Thyroid gland (tissue), 4 donors: Measurements from ENCODE around the gene JAKMIP2. TPM values are rescaled to one million over a fixed set of nuclear protein-coding genes. Genes with fewer than 3 reads are reported as not detected.
"Not testable (repeated sequence)": the region's sequence is repeated elsewhere in the genome, so short reads cannot be mapped to it uniquely, and the experiment has no call there.

Source experiments
- DNase-seq, 2 donors: peaks; one replicate each; pipeline ENCODE4 v3.0.0-alpha.2; 2019
- H3K27ac ChIP-seq, 3 donors: fragments of 200-600 bp; sonication (generic); 1 replicate in 2 of 3; 2 replicates in 1 of 3; pipeline ENCODE4 v1.5.1; 2016 to 2019; ENCODE audit warnings: mild to moderate bottlenecking in 1 of 3, moderate library complexity in 1 of 3
- H3K27me3 ChIP-seq: fragments of 200-600 bp; sonication (generic); one replicate; pipeline ENCODE4 v1.5.1; 2019
- H3K36me3 ChIP-seq, 2 donors: fragments of 200-600 bp; sonication (generic); one replicate each; pipeline ENCODE4 v1.5.1; 2016 to 2019
- H3K4me1 ChIP-seq, 2 donors: fragments of 200-600 bp; sonication (generic); one replicate each; pipeline ENCODE4 v1.5.1; 2017 to 2019
- H3K4me3 ChIP-seq, 3 donors: fragments of 200-600 bp; sonication (generic); replicated peaks in 1 of 3; 1 replicate in 2 of 3; 2 replicates in 1 of 3; pipeline ENCODE4 v1.5.1; 2016; ENCODE audit warnings: mild to moderate bottlenecking in 1 of 3
- H3K9me3 ChIP-seq: fragments of 200-600 bp; sonication (generic); one replicate; pipeline ENCODE4 v1.5.1; 2017
- POLR2A ChIP-seq, 2 donors: fragments of 450-650 bp; IDR thresholded peaks; one replicate each; pipeline ENCODE4 v1.6.1; 2017; ENCODE audit warnings: antibody characterized with exemption in 2 of 2, mild to moderate bottlenecking in 2 of 2, moderate library complexity in 1 of 2
- WGBS, 2 donors: methylation state at CpG; one replicate each; pipeline ENCODE4 v1.1.5; 2017; 5-methylcytosine and 5-hydroxymethylcytosine counted together
- intact Hi-C: fragments of 100-400 bp; cut with DNase I; formaldehyde crosslinking; loops from one replicate; pipeline ENCODE4 v1.15.1; 2023
- total RNA-seq, 4 donors: library from RNA; depleted of rRNA; stranded (reverse); fragments of >200 nt; gene quantifications; one replicate each; pipeline ENCODE4 v1.2.3, GENCODE V29; 2016
- TF ChIP-seq, protein P1 (sequence below), 6 experiments: fragments of 200-600 bp in 3 of 6; fragments of 450-650 bp in 3 of 6; sonication (generic) in 3 of 6; IDR thresholded peaks; one replicate each; pipeline ENCODE4 v1.5.1; 2016 to 2019; ENCODE audit warnings: antibody characterized with exemption in 6 of 6, mild to moderate bottlenecking in 2 of 6, inconsistent platforms in 1 of 6, moderate library complexity in 1 of 6

The JAKMIP2 gene
- total RNA-seq, 4 donors from 2014 or later: under 0.01 to 0.75 (median 0.38) TPM

DNA sequence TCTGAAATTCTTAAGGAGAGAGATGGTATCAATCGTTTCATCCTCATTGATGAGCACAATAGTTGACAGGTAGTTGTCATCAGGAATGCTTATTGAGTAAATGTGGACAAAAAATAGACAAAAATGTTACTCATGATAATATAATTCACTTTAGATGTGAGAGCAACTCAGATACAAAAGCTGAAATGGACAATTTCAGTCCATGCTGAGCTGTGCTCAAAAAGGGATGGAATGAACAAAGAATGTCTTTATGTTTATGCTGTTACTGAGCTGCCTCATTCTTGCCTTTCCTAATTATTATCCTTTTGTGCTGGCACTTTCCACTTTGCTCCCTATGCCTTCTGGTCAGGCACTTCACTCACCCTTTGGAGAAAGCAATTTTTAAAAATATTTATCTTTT is 49.5 kb downstream of the JAKMIP2 start:
- no peak for DNase-seq
- Histone ChIP-seq H3K4me3 (no peak overlapping the region), H3K27me3 (no peaks in the 10 kb centered on the region), H3K4me1 (no peaks in the 10 kb centered on the region), H3K27ac (no peak overlapping the region), H3K36me3 (no peaks in the 10 kb centered on the region), H3K9me3 (no peaks in the 10 kb centered on the region)
- 91% methylated on average over 1 of the region's 1 CpG for WGBS, 2 donors
- intact Hi-C loops: no loop called here
- no peak for TF ChIP-seq POLR2A (IDR thresholded peaks at IDR 0.05)

DNA sequence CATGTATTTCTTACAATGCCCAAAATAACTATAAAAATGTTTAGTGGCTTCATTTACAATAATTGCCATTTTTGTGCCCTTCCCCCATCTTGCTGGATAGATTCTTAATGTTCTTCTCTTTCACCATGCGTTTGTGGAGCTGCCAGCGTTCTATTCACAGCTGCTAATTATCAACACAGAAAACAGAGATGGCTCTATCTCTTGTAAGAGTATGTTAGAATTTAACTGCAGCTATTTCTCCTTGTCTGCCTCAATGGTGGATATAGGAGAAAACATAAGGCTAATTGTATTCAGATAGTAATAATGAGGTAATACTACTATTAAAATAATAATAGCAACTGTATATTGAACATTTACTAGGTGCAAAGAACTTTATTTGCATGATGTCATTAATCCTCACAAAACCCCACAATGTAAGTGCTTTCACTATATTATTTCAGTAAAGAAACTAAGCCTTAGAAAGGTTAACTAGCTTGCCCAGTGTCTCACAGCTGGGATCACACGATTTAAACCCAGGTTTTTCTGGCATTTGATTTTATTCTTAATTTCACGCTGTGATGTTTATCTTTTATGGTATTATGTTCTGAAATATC is 50.1 kb downstream of the JAKMIP2 start:
- 73 to 75% methylated on average over 4 of the region's 4 CpGs for WGBS, 2 donors
- intact Hi-C loops: no loop called here

DNA sequence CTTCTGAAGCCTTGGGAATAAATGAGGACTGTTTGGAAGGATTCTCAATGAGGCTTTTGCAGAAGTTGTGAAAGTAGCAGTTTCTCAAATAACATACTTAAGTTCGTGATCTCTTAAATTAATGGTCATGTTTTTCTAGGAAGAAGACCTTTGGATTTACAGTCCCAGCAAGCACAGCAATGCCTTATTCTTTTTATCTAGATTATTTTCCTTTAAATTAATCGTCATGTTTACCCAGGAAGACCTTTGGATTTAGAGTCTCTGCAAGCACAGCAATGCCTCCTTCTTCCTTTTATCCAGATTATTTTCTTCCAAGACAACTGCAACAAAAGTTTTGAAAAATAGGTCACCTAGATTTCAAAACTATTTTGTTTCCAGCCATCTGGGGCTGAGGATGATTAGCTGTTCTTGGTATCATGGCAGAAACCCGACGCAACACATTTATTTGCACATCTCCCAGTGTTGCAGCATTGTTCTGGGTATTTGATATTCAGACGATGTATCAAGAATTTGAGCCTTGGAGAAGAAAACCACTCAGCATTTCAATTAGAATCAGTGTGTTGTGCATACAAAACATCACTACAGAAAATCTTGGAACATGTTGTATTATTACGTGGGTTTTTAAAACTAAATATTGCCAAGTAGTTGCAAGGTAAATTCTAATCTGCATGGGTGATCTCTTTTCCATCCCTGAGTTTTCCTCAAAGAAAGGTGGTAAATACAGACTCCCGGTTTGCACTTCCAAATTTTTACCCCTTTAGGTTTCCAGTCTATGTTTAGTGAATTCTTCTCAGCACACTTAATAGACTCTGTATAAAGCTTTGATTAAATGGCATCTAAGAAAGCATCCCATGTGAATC is 50.9 kb downstream of the JAKMIP2 start:
- Histone ChIP-seq H3K4me3 (no peak overlapping the region), H3K9me3 (no peaks in the 10 kb centered on the region), H3K36me3 (no peaks in the 10 kb centered on the region), H3K27me3 (no peaks in the 10 kb centered on the region), H3K4me1 (no peaks in the 10 kb centered on the region), H3K27ac (no peak overlapping the region)
- 72 to 80% methylated on average over 7 of the region's 7 CpGs for WGBS, 2 donors
- no peak for DNase-seq
- TF ChIP-seq POLR2A (IDR thresholded peaks at IDR 0.05): no peak
- intact Hi-C loops: no loop called here

More for the DNA sequence above, 50.1 kb downstream of the JAKMIP2 start:
- Histone ChIP-seq H3K27me3 (no peaks in the 10 kb centered on the region), H3K9me3 (no peaks in the 10 kb centered on the region), H3K4me1 (no peaks in the 10 kb centered on the region), H3K27ac (no peak overlapping the region), H3K4me3 (no peak overlapping the region), H3K36me3 (no peaks in the 10 kb centered on the region)
- no peak for TF ChIP-seq POLR2A (IDR thresholded peaks at IDR 0.05)
- no peak for DNase-seq

DNA sequence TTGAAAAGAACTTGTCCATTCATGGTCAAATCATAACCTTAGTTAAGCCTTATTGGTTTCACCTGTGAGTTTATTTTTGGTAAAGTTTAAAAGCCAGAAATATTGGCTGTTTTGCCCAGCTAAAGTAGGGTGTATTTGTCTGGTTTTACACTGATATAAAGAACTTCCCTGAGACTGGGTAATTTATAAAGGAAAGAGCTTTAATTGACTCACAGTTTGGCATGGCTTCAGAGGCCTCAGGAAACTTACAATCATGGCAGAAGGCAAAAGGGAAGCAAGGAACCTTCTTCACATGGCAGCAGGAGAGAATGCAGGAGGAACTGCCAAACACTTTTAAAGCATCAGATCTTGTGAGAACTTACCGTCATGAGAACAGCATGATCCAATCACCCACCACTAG is 55.3 kb downstream of the JAKMIP2 start:
- Histone ChIP-seq H3K36me3 (no peaks in the 10 kb centered on the region), H3K9me3 (no peaks in the 10 kb centered on the region), H3K27ac (no peak overlapping the region), H3K4me3 (no peak overlapping the region), H3K4me1 (no peaks in the 10 kb centered on the region), H3K27me3 (no peaks in the 10 kb centered on the region)
- no peak for DNase-seq
- intact Hi-C loops: no loop called here
- TF ChIP-seq POLR2A (IDR thresholded peaks at IDR 0.05): no peak
- TF ChIP-seq, protein P1, sequence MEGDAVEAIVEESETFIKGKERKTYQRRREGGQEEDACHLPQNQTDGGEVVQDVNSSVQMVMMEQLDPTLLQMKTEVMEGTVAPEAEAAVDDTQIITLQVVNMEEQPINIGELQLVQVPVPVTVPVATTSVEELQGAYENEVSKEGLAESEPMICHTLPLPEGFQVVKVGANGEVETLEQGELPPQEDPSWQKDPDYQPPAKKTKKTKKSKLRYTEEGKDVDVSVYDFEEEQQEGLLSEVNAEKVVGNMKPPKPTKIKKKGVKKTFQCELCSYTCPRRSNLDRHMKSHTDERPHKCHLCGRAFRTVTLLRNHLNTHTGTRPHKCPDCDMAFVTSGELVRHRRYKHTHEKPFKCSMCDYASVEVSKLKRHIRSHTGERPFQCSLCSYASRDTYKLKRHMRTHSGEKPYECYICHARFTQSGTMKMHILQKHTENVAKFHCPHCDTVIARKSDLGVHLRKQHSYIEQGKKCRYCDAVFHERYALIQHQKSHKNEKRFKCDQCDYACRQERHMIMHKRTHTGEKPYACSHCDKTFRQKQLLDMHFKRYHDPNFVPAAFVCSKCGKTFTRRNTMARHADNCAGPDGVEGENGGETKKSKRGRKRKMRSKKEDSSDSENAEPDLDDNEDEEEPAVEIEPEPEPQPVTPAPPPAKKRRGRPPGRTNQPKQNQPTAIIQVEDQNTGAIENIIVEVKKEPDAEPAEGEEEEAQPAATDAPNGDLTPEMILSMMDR (IDR thresholded peaks at IDR 0.05): no peak
- 93 to 97% methylated on average over 1 of the region's 1 CpG for WGBS, 2 donors

DNA sequence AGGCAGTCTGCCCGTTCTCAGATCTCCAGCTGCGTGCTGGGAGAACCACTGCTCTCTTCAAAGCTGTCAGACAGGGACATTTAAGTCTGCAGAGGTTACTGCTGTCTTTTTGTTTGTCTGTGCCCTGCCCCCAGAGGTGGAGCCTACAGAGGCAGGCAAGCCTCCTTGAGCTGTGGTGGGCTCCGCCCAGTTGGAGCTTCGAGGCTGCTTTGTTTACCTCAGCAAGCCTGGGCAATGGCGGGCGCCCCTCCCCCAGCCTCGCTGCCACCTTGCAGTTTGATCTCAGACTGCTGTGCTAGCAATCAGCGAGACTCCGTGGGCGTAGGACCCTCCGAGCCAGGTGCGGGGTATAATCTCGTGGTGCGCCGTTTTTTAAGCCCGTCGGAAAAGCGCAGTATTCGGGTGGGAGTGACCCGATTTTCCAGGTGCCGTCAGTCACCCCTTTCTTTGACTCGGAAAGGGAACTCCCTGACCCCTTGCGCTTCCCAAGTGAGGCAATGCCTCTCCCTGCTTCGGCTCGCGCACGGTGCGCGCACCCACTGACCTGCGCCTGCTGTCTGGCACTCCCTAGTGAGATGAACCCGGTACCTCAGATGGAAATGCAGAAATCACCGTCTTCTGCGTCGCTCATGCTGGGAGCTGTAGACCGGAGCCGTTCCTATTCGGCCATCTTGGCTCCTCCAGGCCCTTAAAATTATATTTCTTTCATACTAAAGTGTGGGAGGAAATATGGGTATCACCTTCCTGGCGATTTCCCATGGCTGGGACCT is 61.2 kb downstream of the JAKMIP2 start:
- H3K27me3 ChIP-seq, H3K4me1 ChIP-seq, H3K9me3 ChIP-seq, DNase-seq, H3K36me3 ChIP-seq, H3K27ac ChIP-seq, intact Hi-C loops, H3K4me3 ChIP-seq: not testable (repeated sequence)
- 91% methylated on average over 26 to 32 of the region's 38 CpGs for WGBS, 2 donors

DNA sequence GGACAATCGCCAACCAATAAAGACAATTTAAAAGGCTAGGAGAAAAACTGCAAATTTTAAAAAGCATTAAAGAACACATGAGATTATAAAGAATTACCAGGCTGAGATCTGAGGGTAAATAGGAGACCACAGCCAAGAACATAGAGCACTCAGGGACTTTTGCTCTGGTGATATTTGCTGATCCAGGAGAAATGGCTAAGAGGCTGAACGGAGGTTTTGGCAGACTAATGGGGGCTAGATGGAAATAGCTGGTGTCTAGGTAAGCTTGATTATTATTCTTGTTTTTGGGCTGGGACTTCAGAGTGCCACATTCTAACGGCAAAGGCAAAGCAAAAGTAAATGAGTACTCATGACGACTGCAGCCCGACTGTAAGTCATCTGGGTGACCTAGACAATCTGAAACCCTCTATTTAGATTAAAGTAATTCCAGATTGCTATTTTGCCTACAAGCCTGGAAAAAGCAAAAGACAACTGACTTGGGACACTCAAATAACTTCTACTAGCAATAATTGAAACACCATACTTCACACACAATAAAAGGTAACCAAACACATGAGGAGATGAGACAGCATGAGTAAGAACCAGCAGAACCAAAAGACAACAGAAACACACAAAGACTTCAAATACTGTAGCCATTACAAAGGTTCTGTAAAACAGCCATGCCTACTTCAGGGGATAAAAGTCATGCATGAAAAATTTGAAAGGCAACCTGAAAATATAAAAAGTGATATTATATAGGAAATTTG is 68.8 kb downstream of the JAKMIP2 start:
- Histone ChIP-seq H3K36me3 (no peaks in the 10 kb centered on the region), H3K9me3 (no peaks in the 10 kb centered on the region), H3K4me3 (no peak overlapping the region), H3K27me3 (no peaks in the 10 kb centered on the region), H3K4me1 (no peaks in the 10 kb centered on the region), H3K27ac (no peak overlapping the region)
- WGBS, 2 donors: 78 to 83% methylated on average over 5 of the region's 5 CpGs
- no peak for TF ChIP-seq POLR2A (IDR thresholded peaks at IDR 0.05)
- TF ChIP-seq, protein P1 (IDR thresholded peaks at IDR 0.05): no peak
- intact Hi-C loops: no loop called here
- DNase-seq: no peak
